GM12873 (cell line): ENCODE data around the gene PAGR1.

Source experiments
- CTCF ChIP-seq: IDR thresholded peaks from 2 replicates; pipeline ENCODE4 v1.5.1; 2012; ENCODE audit warnings: low read depth, mild to moderate bottlenecking, moderate library complexity, low read length, control low read depth; ENCODE audit not compliant: insufficient read depth; ENCODE audit errors: missing control alignments

PAGR1 gene

DNA sequence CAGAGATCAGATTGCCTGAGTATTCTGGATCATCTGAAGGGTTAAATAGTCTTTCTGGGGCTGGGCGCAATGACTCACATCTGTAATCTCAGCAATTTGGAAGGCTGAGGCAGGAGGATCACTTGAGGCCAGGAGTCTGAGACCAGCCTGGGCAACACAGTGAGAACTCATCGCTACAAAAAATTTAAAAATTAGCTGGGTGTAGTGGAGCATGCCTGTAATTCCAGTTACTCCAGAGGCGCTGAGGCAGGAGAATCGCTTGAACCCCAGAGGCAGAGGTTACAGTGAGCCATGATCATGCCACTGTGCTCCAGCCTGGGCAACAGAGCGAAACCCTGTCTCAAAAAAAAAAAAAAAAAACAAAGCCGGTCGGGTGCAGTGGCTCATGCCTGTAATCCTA lies 20.0 kb downstream of the PAGR1 start:
- no peak for TF ChIP-seq CTCF

DNA sequence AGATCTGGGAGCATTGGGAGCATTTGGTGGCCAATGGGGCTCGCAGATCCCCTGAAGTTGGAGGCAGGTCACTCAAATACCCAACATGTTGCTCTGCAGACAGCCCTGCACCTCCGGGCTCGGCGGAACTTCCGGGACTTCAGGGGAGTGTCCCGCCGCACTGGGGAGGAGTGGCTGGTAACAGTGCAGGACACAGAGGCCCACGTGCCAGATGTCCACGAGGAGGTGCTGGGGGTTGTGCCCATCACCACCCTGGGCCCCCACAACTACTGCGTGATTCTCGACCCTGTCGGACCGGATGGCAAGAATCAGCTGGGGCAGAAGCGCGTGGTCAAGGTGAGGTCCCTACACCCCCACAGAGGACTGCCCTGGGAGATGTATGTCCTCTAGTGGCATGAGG lies 20.7 kb downstream of the PAGR1 start:
- TF ChIP-seq CTCF: no peak

GRCh38 chr16:29837841-29838240 lies 21.9 kb downstream of the PAGR1 start:
- no peak for TF ChIP-seq CTCF

DNA sequence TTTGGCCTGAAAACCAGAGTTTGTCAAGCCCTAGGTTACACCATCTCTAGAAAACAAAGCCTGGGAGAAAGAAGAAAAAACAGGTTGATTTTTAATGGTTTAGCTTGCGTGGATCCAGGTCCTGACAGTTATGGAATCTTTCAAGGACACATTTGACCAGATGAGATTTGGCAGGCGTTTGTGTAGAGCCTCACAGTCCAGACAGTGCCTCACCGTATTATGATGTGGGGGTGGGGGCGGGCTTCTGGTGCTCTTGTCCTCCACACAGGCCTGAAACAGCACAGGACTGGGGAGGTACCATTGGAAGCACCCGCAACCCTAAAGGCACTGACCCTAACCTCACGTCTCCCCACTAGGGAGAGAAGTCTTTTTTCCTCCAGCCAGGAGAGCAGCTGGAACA lies 23.9 kb downstream of the PAGR1 start:
- no peak for TF ChIP-seq CTCF

- TF ChIP-seq CTCF: no peak
Measured at GRCh38 chr16:29840240-29840639, 24.3 kb downstream of the PAGR1 start.

- TF ChIP-seq CTCF: no peak
Measured at GRCh38 chr16:29841631-29842030, 25.7 kb downstream of the PAGR1 start.

DNA sequence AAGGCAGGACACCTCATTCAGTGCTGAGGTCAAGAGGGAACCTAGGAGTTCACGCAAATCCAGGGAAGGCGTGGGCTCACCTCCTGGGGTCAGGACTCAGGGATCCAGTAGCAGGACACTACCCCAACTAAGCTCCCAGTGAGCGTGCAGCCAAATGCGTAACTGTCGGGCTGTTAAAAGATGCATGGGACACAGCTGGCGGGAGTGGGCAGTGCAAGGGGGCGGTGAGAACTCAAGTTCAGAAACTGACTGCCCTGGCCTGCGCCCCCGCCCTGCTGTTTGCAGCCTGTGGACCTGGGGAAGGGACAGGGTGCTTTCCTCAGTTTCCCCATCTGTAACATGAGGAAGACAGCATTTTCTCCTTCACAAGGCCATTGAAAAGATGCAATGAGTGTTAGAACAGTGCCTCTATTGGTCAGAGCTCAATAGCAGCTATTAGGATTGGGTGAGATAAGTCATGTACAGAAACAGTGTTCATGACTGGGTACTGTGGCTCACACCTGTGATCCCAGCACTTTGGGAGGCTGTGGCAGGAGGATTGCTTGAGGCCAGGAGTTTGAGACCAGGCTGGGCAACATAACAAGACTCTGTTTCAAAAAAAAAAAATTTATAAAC lies 26.9 kb downstream of the PAGR1 start:
- peak; percentile 10 for TF ChIP-seq CTCF
